Breast epithelium (tissue), 3 donors: ENCODE results near the gene GLI1.

Source experiments
- POLR2A ChIP-seq: fragments of 450-650 bp; IDR thresholded peaks from one replicate; pipeline ENCODE4 v1.6.1; 2016; ENCODE audit warnings: antibody characterized with exemption, mild to moderate bottlenecking, moderate library complexity
- TF ChIP-seq, protein P1 (sequence below), 3 donors: fragments of 450-650 bp; IDR thresholded peaks; one replicate each; pipeline ENCODE4 v1.5.1; 2016 to 2017; ENCODE audit warnings: antibody characterized with exemption in 3 of 3, mild to moderate bottlenecking in 3 of 3, moderate library complexity in 3 of 3

- no peak for TF ChIP-seq POLR2A
- TF ChIP-seq, protein P1, sequence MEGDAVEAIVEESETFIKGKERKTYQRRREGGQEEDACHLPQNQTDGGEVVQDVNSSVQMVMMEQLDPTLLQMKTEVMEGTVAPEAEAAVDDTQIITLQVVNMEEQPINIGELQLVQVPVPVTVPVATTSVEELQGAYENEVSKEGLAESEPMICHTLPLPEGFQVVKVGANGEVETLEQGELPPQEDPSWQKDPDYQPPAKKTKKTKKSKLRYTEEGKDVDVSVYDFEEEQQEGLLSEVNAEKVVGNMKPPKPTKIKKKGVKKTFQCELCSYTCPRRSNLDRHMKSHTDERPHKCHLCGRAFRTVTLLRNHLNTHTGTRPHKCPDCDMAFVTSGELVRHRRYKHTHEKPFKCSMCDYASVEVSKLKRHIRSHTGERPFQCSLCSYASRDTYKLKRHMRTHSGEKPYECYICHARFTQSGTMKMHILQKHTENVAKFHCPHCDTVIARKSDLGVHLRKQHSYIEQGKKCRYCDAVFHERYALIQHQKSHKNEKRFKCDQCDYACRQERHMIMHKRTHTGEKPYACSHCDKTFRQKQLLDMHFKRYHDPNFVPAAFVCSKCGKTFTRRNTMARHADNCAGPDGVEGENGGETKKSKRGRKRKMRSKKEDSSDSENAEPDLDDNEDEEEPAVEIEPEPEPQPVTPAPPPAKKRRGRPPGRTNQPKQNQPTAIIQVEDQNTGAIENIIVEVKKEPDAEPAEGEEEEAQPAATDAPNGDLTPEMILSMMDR (IDR thresholded peaks at IDR 0.05) = no peak
Measured at GRCh38 chr12:57430112-57430930, 29.3 kb upstream of the GLI1 start.
